NCI-H2227 (cell line): ENCODE data around the gene GOLT1A.

Source experiments
- DNase-seq: peaks from one replicate; lab custom pipeline; 2025; ENCODE audit not compliant: unreplicated experiment; lab: John Stamatoyannopoulos, UW

GOLT1A gene

DNA sequence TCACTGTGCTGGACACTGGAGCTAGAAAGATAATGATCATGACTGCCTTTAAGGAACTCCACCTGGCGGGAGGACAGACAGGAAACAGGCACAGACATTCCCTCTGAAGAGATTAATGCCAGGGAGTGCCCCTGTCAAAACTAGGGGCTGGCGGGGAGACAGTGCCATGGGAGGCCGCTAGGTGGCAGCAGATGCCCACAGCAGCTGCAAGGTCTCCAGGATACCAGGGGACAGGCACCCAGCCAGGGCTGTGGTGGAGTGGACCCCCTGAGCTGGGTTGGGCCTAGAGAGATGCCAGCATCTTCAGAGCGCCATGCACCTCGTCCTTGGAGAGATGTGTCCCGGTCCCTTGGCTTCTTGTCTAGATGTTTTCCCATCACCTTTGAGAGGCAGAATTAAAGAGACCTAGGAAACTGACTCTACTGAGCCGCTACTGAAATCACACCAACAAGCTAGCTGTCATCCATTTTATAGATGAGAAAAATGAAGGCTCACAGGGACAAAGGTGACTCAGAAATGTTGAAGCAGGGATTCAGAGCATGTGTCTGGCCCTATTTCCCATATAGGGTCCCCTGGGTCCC is 51.2 kb downstream of the GOLT1A start:
- DNase-seq, result peak; percentile 84

- DNase-seq, result no peak
Measured at GRCh38 chr1:204161609-204162493, 51.9 kb downstream of the GOLT1A start.

- no peak for DNase-seq
Measured at GRCh38 chr1:204157962-204158361, 55.8 kb downstream of the GOLT1A start.

GRCh38 chr1:204155881-204156280 is 57.9 kb downstream of the GOLT1A start:
- no peak for DNase-seq

DNA sequence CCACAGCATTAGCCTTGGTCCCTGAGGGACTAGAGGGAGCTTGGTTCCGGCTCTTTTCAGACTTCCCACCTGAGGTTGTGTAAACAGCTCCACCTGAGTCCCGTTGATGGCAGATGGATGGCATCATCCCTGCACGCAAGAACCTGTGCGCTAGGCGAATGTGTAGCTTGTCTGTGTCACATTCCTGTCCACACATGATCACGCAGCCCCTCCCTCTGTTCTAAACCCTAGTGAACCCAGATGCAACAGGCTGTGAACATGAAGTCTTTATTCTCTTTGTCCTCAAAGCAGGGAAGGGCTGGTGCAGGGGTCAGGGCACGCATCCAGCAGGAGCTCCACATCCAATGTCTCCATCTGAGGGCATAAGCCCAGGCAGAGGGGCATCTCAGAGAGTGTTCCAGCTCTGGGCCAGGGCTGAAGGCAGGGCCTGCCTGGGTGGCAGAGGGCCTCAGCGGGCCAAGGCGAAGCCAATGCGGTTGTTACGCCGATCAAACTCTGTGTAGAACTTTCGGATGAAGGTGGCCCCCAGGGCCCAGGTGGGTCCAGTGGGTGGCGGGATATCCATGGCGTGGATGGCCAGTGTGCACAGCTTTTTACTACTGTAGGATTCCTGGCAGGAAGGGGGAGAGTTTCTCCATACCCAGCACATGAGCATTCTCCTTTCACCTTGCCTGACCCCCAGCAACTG is 59.1 kb downstream of the GOLT1A start:
- no peak for DNase-seq

GRCh38 chr1:204153667-204154066 is 60.1 kb downstream of the GOLT1A start:
- no peak for DNase-seq

DNA sequence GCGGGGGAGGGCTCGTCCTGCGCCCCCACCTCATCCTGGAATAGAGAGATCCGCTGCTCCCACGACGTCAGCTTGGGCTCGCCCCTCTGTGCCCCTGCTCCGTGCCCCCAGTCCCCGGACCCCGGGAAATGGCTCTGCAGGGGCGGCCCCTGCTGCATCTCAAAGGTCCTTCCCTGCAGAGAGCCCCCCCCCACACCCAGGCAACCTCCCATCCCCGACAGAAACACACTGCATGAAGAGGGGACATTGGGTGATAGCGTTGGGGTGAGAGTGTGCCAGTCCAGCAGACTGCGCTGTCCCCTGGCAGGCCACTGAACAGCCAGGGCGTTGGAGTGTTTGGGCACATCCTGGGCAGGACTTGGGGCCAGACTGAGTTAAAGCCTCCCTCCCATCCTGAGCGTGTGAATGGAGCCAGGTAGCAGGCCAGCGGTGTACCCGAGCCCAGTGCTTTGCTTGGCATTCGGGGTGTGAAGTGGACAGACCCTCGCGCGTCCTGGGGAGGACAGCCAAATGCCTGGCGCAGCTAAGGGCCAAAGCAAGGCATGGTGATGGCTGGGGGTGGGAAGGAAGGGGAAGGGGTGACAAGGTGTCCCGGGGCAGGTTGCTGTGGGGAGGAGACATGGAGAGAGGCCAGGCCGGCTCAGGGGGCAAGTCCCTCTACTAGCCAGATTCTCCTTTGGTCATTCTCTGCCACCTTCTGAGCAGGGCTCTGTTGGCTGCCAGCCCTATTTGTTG is 61.3 kb downstream of the GOLT1A start:
- DNase-seq, result no peak

DNA sequence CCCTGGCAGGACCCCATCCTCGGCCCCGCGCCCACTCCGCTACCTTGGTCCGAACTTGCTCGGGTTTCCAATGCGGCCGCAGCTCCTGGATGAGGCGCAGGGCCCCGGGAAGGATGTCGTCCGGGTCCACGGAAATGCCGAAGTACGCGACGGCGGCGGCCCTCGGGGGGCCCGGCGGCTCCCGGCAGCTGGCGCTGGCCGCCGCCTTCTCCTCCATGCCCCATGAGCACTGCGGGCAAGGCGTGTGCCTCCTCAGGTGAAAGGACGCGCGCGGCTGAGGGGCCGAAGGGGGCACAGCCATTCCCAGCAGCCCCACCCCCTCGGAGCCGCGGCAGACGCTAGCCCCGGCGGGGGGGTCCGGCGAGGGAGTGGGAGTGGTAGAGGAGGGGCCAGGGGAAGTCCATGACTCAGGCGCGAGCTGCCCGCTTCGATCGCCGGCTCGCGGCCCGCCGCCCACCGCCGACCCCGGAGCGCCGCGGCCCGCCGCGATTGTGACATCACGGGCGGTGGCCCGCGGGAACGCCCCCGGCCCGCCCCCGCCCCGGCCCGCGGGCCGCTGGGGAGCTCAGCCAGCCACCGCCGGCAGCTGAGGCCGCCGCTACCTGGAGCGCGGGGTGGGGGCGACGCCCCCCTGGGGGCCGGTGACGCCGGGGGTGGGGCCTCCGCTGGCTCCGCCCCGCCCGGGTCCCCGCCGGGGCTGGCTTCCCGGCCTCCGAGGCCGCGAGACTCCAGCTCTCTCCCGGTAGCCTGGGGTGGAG is 62.1 kb downstream of the GOLT1A start, which contains the start of gene ETNK2:
ETNK2 (minus strand) TSS at position 493 of the 758 bp plus-strand sequence; CDS start at position 301, 192 bp downstream.
- peak; percentile 86 for DNase-seq

- DNase-seq, result peak; percentile 48
Measured at GRCh38 chr1:204150702-204151551, 62.9 kb downstream of the GOLT1A start.

- DNase-seq, result no peak
Measured at GRCh38 chr1:204149635-204150565, 63.9 kb downstream of the GOLT1A start.

DNA sequence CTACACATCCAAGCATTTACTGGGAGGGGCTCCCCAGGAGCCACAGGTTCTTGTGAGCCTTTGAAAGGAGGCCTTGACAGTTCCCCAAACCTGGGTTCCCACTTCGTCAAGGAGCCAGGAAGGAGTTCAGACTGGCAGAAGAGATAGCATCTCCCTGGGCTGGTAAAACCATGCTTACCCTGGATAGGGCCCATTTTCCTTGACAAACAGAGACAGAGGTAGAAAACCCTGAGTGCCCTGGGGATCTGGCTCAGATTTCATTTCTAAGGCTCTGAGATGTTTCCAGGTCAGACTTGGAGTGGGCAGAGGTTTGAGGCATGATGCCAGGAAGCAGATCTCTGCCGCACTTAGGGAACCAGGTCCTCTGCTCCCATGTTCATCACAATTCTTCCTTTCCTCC is 64.7 kb downstream of the GOLT1A start:
- no peak for DNase-seq
